Nephron progenitor cell (in vitro differentiated cells): ENCODE data around the gene CFP.

ENCODE experiments used
- DNase-seq: peaks from one replicate; pipeline ENCODE4 v3.0.0; 2021
- H3K27ac Mint-ChIP-seq: 2 replicates; pipeline ENCODE4 v1.8.0; 2021; ENCODE audit warnings: mild to moderate bottlenecking, moderate library complexity, mixed read lengths
- H3K27me3 Mint-ChIP-seq: 2 replicates; pipeline ENCODE4 v1.8.0; 2021; ENCODE audit warnings: mild to moderate bottlenecking, low read depth, mixed read lengths; ENCODE audit not compliant: poor library complexity
- H3K36me3 Mint-ChIP-seq: 2 replicates; pipeline ENCODE4 v1.8.0; 2021; ENCODE audit warnings: low read depth, mixed read lengths
- H3K4me1 Mint-ChIP-seq: 2 replicates; pipeline ENCODE4 v1.8.0; 2021; ENCODE audit warnings: mixed read lengths
- H3K4me3 Mint-ChIP-seq: 2 replicates; pipeline ENCODE4 v1.8.0; 2021; ENCODE audit warnings: mild to moderate bottlenecking, moderate library complexity, mixed read lengths
- H3K9me3 Mint-ChIP-seq: 2 replicates; pipeline ENCODE4 v1.8.0; 2021; ENCODE audit warnings: mild to moderate bottlenecking, moderate library complexity, mixed read lengths
- CTCF ChIP-seq: fragments of 200-600 bp; sonication (generic); IDR thresholded peaks from 2 replicates; pipeline ENCODE4 v1.5.0; 2021; ENCODE audit warnings: antibody characterized with exemption

Gene CFP

GRCh38 chrX:47623540-47624027 lies 6.1 kb downstream of the CFP start:
- Mint-ChIP-seq H3K4me3 (peak overlapping the region; percentile 71), H3K4me1 (peaks cover 9% of the 10 kb centered on the region), H3K27me3 (peaks cover 42% of the 10 kb centered on the region), H3K9me3 (peaks cover 73% of the 10 kb centered on the region), H3K27ac (no peak overlapping the region), H3K36me3 (no peaks in the 10 kb centered on the region)
- no peak for TF ChIP-seq CTCF
- DNase-seq: peak; percentile 69

GRCh38 chrX:47621851-47622250 lies 7.9 kb downstream of the CFP start:
- DNase-seq: no peak
- Mint-ChIP-seq H3K9me3 (peaks cover 79% of the 10 kb centered on the region), H3K4me1 (peaks cover 9% of the 10 kb centered on the region), H3K27me3 (peaks cover 53% of the 10 kb centered on the region), H3K27ac (no peak overlapping the region), H3K4me3 (no peak overlapping the region), H3K36me3 (no peaks in the 10 kb centered on the region)
- TF ChIP-seq CTCF: no peak

- TF ChIP-seq CTCF: no peak
- H3K27ac Mint-ChIP-seq: no peak overlapping the region
- H3K36me3 Mint-ChIP-seq: no peaks in the 10 kb centered on the region
- H3K27me3 Mint-ChIP-seq: peaks cover 58% of the 10 kb centered on the region
- H3K4me1 Mint-ChIP-seq: peaks cover 9% of the 10 kb centered on the region
- H3K9me3 Mint-ChIP-seq: peaks cover 77% of the 10 kb centered on the region
- no peak for DNase-seq
- no peak overlapping the region for H3K4me3 Mint-ChIP-seq
These were observed 9.4 kb downstream of the CFP start for GRCh38 chrX:47620303-47620685.

GRCh38 chrX:47619486-47620302 lies 10.0 kb downstream of the CFP start, which contains the start of gene SYN1:
TSS of gene SYN1 (minus strand) at chrX:47619857. CDS start at chrX:47619728, 129 bp downstream.
- Mint-ChIP-seq H3K9me3 (peaks cover 75% of the 10 kb centered on the region), H3K27ac (no peak within 1 kb of the TSS), H3K4me1 (peaks cover 9% of the 10 kb centered on the region), H3K36me3 (no peaks in the 10 kb centered on the region), H3K27me3 (peaks cover 55% of the 10 kb centered on the region), H3K4me3 (no peak within 1 kb of the TSS)
- TF ChIP-seq CTCF: no peak
- peak; percentile 88 for DNase-seq

- no peak overlapping the region for H3K4me3 Mint-ChIP-seq
- no peak for DNase-seq
- no peak for TF ChIP-seq CTCF
- peaks cover 76% of the 10 kb centered on the region for H3K9me3 Mint-ChIP-seq
- no peak overlapping the region for H3K27ac Mint-ChIP-seq
- H3K27me3 Mint-ChIP-seq: peaks cover 55% of the 10 kb centered on the region
- H3K36me3 Mint-ChIP-seq: no peaks in the 10 kb centered on the region
- H3K4me1 Mint-ChIP-seq: peaks cover 7% of the 10 kb centered on the region
These were observed 10.7 kb downstream of the CFP start for GRCh38 chrX:47618923-47619485.
